Measurements from ENCODE around the gene TOP3A.
"Not testable (repeated sequence)": the region's sequence is repeated elsewhere in the genome, so short reads cannot be mapped to it uniquely, and the experiment has no call there.

TOP3A gene

GRCh38 chr17:18324140-18325050 lies 9.6 kb upstream of the TOP3A start:
- no peak for DNase-seq (ENCODE audit: low spot score)

- no peak for DNase-seq (ENCODE audit: low spot score)
Measured at GRCh38 chr17:18323507-18324139, 8.8 kb upstream of the TOP3A start.

- no peak for DNase-seq (ENCODE audit: low spot score)
Measured at GRCh38 chr17:18323007-18323406, 8.2 kb upstream of the TOP3A start.

- no peak for DNase-seq (ENCODE audit: low spot score)
Measured at GRCh38 chr17:18322522-18322921, 7.7 kb upstream of the TOP3A start.

- peak; percentile 23 for DNase-seq (ENCODE audit: low spot score)
Measured at GRCh38 chr17:18321309-18321708, 6.5 kb upstream of the TOP3A start.

- no peak for DNase-seq (ENCODE audit: low spot score)
Measured at GRCh38 chr17:18320301-18320700, 5.5 kb upstream of the TOP3A start.

GRCh38 chr17:18319604-18320256 lies 4.9 kb upstream of the TOP3A start:
- DNase-seq (ENCODE audit: low spot score), result peak; percentile 34

- DNase-seq (ENCODE audit: low spot score), result no peak
Measured at GRCh38 chr17:18318771-18319450, 4.1 kb upstream of the TOP3A start.

- DNase-seq (ENCODE audit: low spot score), result no peak
Measured at GRCh38 chr17:18318117-18318516, 3.3 kb upstream of the TOP3A start.

- no peak for DNase-seq (ENCODE audit: low spot score)
Measured at GRCh38 chr17:18315961-18316360, 1.2 kb upstream of the TOP3A start.

GRCh38 chr17:18315562-18315922 lies 748 bp upstream of the TOP3A start:
- DNase-seq (ENCODE audit: low spot score), result no peak

- no peak for DNase-seq (ENCODE audit: low spot score)
Measured at GRCh38 chr17:18314059-18314730, 599 bp downstream of the TOP3A start.

GRCh38 chr17:18309202-18309601 lies 5.6 kb downstream of the TOP3A start:
- no peak for DNase-seq (ENCODE audit: low spot score)

- not testable (repeated sequence) for DNase-seq (ENCODE audit: low spot score)
Measured at GRCh38 chr17:18303206-18303605, 11.6 kb downstream of the TOP3A start.

GRCh38 chr17:18300725-18301480 lies 13.9 kb downstream of the TOP3A start:
- DNase-seq (ENCODE audit: low spot score), result peak; percentile 25

- not testable (repeated sequence) for DNase-seq (ENCODE audit: low spot score)
Measured at GRCh38 chr17:18298061-18298460, 16.7 kb downstream of the TOP3A start.

- DNase-seq (ENCODE audit: low spot score), result no peak
Measured at GRCh38 chr17:18291718-18292540, 22.9 kb downstream of the TOP3A start.

GRCh38 chr17:18285296-18285695 lies 29.5 kb downstream of the TOP3A start:
- DNase-seq (ENCODE audit: low spot score), result no peak

- no peak for DNase-seq (ENCODE audit: low spot score)
Measured at GRCh38 chr17:18281788-18282187, 33.0 kb downstream of the TOP3A start.

GRCh38 chr17:18280766-18281371 lies 33.9 kb downstream of the TOP3A start:
- DNase-seq (ENCODE audit: low spot score), result no peak
